H1 (cell line): Measurements from ENCODE around the gene SLC39A13.

Experiments used
- CHD2 ChIP-seq: IDR thresholded peaks from 2 replicates; pipeline ENCODE4 v1.6.1; 2012; ENCODE audit warnings: low read length, improper control_type of control experiment
- CTCF ChIP-seq, 3 experiments: IDR thresholded peaks; 1 replicate in 2 of 3; 2 replicates in 1 of 3; pipeline versions ENCODE4 v1.5.1 to v1.6.1; 2011; ENCODE audit warnings: low read length in 3 of 3, mild to moderate bottlenecking in 3 of 3, inconsistent platforms in 2 of 3, low read depth in 1 of 3, moderate library complexity in 1 of 3; ENCODE audit not compliant: insufficient read depth in 1 of 3; ENCODE audit errors: control extremely low read depth in 1 of 3
- EGR1 ChIP-seq: IDR thresholded peaks from 2 replicates; pipeline ENCODE4 v1.6.1; 2011; ENCODE audit warnings: low read depth, low read length, borderline replicate concordance
- EP300 ChIP-seq, 2 experiments: IDR thresholded peaks; 1 replicate in 1 of 2; 2 replicates in 1 of 2; pipeline ENCODE4 v1.6.1; 2011 to 2012; ENCODE audit warnings: low read depth in 2 of 2, low read length in 2 of 2, mild to moderate bottlenecking in 2 of 2, borderline replicate concordance in 1 of 2, inconsistent platforms in 1 of 2, moderate library complexity in 1 of 2
- EZH2 ChIP-seq: fragments of 200-600 bp; sonication (generic); IDR thresholded peaks from 2 replicates; pipeline ENCODE4 v1.7.1; 2012; ENCODE audit warnings: low read depth, mild to moderate bottlenecking, moderate library complexity, low read length, inconsistent platforms; ENCODE audit not compliant: severe bottlenecking
- GABPA ChIP-seq: IDR thresholded peaks from 2 replicates; pipeline ENCODE4 v1.6.1; 2011; ENCODE audit warnings: mild to moderate bottlenecking, low read length, moderate library complexity, borderline replicate concordance; ENCODE audit not compliant: insufficient read depth
- KDM4A ChIP-seq: IDR thresholded peaks from one replicate; pipeline ENCODE4 v1.7.1; 2012; ENCODE audit warnings: low read depth, mild to moderate bottlenecking, moderate library complexity, low read length, inconsistent platforms; ENCODE audit not compliant: severe bottlenecking
- KDM5A ChIP-seq: fragments of 200-600 bp; IDR thresholded peaks from 2 replicates; pipeline ENCODE4 v1.7.1; 2012; ENCODE audit warnings: mild to moderate bottlenecking, low read length, inconsistent platforms, mixed read lengths
- MAX ChIP-seq: IDR thresholded peaks from 2 replicates; pipeline ENCODE4 v1.6.1; 2012; ENCODE audit warnings: inconsistent platforms
- POLR2A ChIP-seq, 2 experiments: IDR thresholded peaks; 1 replicate in 1 of 2; 2 replicates in 1 of 2; pipeline ENCODE4 v1.6.1; 2011; ENCODE audit warnings: low read depth in 2 of 2, low read length in 2 of 2, mild to moderate bottlenecking in 2 of 2; ENCODE audit errors: control extremely low read depth in 1 of 2
- TBP ChIP-seq: IDR thresholded peaks from 2 replicates; pipeline ENCODE4 v1.6.1; 2011; ENCODE audit warnings: low read depth, low read length, improper control_type of control experiment
- ZNF274 ChIP-seq: IDR thresholded peaks from 2 replicates; pipeline ENCODE4 v1.7.0; 2012; ENCODE audit warnings: low read length, borderline replicate concordance; ENCODE audit errors: extremely low read depth

- TF ChIP-seq EZH2 (no peak), CTCF (IDR thresholded peaks at IDR 0.05; ENCODE audit: control extremely low read depth in 1 of 3, insufficient read depth in 1 of 3, low read depth in 1 of 3, low read length in 3 of 3) (no peak), TBP (no peak), EP300 (IDR thresholded peaks at IDR 0.05; ENCODE audit: borderline replicate concordance in 1 of 2, low read depth in 2 of 2, low read length in 2 of 2) (no peak), POLR2A (IDR thresholded peaks at IDR 0.05; ENCODE audit: control extremely low read depth in 1 of 2, low read depth in 2 of 2, low read length in 2 of 2) (no peak), EGR1 (no peak), KDM4A (no peak), KDM5A (no peak), MAX (no peak), ZNF274 (no peak), GABPA (no peak), CHD2 (no peak)
Measured at GRCh38 chr11:47447906-47448305, 39.5 kb downstream of the SLC39A13 start.
